NCI-H2171 treated with DMSO at 0.1 percent for 48 hours (cell line): ENCODE data around the gene RNF208.

Experiments used
- DNase-seq: peaks from one replicate; lab custom pipeline; 2025; lab: John Stamatoyannopoulos, UW

RNF208 gene

DNA sequence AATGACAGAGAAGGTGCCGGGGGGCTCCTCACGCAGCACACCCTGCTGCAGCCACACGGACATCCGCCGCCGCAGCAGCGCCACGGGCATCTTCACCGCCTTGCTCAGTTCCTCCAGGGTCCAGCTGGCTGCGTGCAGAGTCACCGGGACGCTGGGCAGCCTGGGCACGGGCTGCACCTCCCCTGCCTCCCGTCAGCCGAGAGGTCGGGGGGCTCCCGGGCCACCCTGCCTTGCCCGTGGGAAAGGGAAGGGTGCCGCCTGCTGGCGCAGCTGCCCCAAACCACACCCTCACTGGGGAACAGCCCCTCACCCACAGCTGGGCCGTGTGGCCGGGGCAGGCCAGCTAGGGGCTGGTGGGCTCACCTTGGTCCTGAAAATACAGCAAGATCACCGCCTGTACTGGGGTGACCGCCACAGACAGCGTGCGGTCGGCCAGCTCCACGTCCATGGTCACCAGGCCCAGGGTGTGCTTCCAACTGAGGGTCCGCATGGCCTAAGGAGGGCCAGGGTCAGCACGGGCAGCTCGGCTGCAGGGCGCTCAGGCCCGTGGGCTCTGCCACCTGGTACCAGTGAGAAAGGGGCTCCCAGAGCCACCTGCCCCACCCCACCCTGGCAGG, 46.6 kb downstream of the RNF208 start:
- no peak for DNase-seq

DNA sequence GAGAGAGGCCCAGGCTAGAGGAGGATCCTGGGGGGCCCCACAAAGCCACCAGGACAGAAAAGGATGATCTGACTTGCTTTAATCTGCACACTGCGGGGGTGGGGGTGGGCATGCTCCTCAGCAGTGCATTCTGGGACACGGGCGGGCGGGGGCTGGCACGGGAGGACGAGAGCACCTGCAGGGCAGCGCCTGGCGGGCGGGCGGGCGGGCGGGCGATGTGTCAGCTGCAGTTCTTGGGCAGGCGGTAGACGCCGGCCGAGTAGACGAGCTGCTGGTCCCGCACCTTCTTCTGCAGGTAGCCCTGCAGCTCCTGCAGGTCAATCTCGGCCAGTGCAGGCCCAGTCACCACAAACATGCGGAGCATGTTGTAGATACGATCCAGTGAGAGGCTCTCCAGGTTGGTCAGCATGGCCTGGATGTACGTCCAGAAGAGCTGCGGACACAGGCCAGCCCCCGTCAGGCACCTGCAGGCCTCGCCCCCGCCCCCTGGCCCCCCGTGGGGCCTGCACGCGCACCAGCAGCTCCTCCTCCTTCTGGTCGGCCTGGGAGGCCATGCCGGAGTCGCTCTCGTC, 47.2 kb downstream of the RNF208 start:
- DNase-seq: peak; percentile 34

DNA sequence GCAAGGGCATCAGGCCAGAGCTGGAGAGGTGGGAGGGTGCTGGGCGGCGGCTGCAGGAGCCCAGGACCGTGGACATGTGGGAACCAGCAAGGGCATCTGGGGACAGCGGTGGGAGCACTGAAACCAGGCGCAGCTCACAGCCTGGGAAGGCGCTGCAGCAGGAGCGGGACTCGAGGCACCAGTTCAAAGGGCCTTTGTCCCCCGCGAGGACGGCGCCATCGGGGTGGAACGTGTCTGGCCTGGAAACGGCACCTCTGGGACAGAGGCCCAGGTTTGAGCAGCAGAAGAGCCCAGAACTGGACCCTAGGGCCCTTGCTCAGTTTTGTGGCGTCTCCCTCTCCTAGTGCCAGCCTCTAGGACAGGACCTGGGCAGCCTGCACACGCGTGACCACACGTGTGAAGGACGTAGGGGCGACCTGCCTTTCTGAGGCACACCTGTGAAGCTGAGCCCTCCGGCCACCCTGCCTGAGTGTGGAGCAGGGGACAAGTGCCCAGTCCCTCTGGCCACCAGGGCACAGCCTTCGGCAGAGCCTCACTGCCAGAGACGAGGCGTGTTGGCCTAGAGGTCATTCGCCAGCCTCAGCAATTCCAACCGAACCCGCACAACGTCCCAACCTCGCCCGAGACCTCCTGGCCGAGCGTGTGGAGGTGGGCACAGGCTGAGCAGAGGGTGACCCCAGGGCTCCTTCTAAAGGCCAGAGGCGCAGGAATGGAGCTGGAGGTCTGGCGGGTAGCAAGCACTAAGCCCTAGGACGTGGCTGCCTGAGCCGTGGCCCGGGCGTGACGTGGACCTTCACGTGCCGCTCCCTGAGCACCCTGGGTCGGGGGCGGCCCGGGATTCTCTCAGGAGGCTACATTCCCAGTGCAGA, 48.0 kb downstream of the RNF208 start:
- no peak for DNase-seq

DNA sequence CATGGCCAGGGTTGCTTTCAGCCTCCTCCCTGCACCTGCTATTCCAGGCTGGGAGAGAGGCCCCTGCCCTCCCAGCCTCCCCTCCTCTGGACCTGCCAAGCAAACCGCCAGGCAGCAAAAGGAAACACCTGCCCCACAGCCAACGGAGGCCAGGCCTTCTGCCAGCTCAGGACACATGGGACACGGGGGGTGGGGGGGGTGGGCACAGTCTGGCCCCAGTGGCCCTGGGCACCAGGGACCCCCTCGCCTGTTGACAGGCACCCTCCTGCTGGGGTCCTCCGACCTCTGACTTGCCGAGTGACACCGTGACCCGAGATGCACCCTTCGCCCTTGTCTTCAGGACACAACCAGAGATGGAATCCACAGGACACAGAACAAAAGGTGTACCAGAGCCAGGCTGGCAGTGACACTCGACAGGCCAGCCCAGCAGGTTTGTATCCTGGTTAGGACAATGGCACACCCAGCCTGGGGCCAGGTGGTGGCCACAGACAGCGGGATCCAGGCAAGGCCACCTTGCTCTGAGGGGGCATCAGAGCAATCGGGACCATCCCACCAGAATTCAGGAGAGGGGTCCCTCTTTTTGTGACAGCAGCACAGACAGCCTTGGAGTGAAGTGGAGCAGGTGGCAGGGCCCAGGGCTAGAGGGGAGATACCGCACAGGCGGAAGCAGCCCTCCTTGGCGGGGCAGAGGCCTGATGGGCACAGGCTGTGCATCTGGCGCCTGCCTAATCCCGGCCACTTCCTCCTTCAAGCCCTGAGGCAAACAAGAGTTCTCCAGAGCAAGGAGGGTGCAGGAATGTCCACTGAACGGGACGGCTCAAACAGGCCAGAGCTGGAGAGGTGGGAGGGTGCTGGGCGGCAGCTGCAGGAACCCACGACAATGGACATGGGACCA, 48.9 kb downstream of the RNF208 start:
- no peak for DNase-seq

DNA sequence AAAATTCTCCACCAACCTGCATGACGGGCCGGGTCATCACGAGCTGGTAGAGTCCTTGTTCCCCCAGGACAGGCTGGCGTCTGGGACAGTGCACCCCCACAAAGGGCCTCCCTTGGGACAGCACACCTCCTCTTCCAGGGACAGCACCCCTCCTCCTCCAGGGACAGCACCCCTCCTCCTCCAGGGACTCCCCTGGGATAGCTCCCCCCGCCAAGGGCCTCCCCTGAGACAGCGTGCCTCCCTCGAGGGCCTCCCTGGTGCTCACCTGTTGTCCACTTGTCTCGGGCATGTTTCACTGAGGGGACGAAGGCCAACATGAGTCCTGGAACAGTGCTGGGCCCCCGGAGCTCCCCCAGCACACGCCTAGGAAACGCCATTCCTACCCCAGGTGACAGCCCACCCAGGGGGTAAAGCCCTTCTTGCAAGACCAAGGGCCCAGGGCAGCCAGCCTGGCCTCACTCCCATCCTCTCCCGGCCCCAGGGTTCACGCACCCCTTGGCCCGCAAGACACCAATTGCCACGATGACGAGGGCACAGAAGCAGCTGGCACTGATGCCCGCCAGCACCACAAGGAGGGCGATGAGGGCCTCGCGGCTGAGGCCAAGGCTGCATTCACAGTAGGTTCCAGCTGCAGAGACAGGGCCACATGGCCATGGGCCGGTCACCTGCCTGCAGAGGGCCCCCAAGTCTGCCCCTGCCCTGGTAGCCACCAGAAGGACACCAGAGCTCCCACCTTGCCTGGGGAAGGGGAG, 50.7 kb downstream of the RNF208 start:
- no peak for DNase-seq

DNA sequence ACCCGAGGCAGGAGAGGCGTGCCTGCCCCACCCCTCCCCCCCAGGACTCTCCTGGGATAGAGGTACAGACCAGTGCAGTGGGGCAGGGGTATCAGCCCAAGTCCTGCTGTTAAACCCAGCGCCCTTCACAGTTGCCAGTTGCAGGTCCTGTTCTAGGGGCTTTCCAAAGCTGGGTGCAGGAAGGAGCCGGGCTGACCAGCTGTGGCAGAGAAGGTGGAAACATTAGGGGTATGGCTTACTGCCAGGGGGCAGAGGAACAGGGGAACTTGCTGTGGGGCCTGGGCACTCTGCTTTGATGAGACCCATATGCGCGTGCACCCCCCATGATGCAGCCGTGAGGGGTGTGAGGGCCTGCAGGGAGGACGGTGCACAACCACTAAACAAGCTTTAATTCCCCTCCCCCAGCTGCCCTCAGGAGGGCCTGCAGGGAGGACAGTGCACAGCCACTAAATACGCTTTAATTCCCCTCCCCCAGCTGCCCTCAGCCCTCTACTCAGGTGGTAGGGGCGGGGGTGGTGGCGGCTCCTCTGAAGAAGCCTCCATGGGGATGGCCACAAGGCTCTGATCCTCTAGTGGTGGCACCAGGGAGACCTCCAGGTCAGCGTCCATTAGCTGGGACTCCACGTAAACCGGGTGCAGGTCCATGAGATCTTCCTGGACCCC, 51.4 kb downstream of the RNF208 start:
- no peak for DNase-seq
